ENCODE results near the gene XRCC3. TPM values are rescaled to one million over a fixed set of nuclear protein-coding genes. Genes with fewer than 3 reads are reported as not detected.
A peak's percentile ranks its signal among the peaks of the same experiment; 100 is the strongest.

XRCC3 gene
- total RNA-seq, 3 donors from 2014 or later: 5.9 to 10.2 (median 5.9) TPM

- Histone ChIP-seq H3K27me3 (no peaks in the 10 kb centered on the region), H3K9me3 (no peaks in the 10 kb centered on the region), H3K27ac (no peak overlapping the region), H3K4me1 (peaks cover 12 to 13% of the 10 kb centered on the region in 2 donors), H3K36me3 (no peaks in the 10 kb centered on the region), H3K4me3 (peak overlapping the region in 1 of 3 donors; percentile 100)
- DNase-seq (ENCODE audit: low spot score in 2 of 2): no peak
- intact Hi-C loops (cut with DNase I; ENCODE audit: low total_unique reads): no loop called here
- TF ChIP-seq, protein P1, sequence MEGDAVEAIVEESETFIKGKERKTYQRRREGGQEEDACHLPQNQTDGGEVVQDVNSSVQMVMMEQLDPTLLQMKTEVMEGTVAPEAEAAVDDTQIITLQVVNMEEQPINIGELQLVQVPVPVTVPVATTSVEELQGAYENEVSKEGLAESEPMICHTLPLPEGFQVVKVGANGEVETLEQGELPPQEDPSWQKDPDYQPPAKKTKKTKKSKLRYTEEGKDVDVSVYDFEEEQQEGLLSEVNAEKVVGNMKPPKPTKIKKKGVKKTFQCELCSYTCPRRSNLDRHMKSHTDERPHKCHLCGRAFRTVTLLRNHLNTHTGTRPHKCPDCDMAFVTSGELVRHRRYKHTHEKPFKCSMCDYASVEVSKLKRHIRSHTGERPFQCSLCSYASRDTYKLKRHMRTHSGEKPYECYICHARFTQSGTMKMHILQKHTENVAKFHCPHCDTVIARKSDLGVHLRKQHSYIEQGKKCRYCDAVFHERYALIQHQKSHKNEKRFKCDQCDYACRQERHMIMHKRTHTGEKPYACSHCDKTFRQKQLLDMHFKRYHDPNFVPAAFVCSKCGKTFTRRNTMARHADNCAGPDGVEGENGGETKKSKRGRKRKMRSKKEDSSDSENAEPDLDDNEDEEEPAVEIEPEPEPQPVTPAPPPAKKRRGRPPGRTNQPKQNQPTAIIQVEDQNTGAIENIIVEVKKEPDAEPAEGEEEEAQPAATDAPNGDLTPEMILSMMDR (IDR thresholded peaks at IDR 0.05): no peak
- no peak for TF ChIP-seq POLR2AphosphoS5 (IDR thresholded peaks at IDR 0.05)
- TF ChIP-seq POLR2A (IDR thresholded peaks at IDR 0.05): no peak
Observed at GRCh38 chr14:103714063-103714724, 1.1 kb downstream of the XRCC3 start.

DNA sequence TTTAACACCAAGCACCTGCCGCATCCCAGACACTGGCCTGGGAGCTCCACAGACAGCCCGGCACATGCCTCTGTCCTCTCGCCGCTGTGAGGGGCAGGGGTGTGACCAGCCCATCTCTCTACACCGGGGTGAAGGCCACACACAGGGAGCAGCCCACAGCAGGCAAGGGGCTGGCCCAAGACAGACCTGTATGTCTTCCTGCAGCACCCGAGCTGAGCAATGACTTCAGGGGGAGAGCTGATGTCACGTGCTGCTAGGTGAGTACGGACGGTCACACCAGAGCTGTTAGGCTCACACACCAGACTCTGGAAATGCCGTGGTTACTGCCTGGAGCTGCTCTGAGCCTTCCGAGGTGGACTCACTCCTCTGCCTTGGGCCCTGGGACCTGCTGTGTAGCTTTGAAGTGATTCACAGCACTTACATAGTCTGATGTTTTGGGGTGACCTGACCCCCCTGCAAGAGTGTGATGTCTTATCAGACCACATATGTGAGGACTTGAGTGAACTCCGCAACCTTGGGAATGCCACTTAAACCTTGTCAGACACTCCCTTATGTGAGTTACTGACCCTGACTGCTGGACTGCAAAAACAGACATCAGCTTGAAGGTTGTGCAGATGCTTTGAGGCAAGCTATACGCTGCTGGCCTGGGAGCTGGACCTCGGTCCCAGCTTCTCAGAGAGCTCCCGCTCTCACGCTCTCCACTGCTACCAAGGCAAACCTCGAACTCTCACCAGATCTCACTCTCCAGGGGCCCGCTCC, 1.8 kb downstream of the XRCC3 start:
- peaks cover 12 to 13% of the 10 kb centered on the region in 2 donors for H3K4me1 ChIP-seq

GRCh38 chr14:103712633-103713247, 2.5 kb downstream of the XRCC3 start:
- H3K27me3 ChIP-seq: no peaks in the 10 kb centered on the region
- H3K9me3 ChIP-seq: no peaks in the 10 kb centered on the region
- H3K36me3 ChIP-seq: no peaks in the 10 kb centered on the region
- DNase-seq (ENCODE audit: low spot score in 2 of 2): no peak
- intact Hi-C loops (cut with DNase I; ENCODE audit: low total_unique reads): no loop called here
- peaks cover 12 to 18% of the 10 kb centered on the region in 2 donors for H3K4me1 ChIP-seq
- H3K27ac ChIP-seq: peak overlapping the region; percentile 75 to 85
- TF ChIP-seq, protein P1 (IDR thresholded peaks at IDR 0.05): no peak
- TF ChIP-seq POLR2A (IDR thresholded peaks at IDR 0.05): no peak
- no peak for TF ChIP-seq POLR2AphosphoS5 (IDR thresholded peaks at IDR 0.05)
- H3K4me3 ChIP-seq: peak overlapping the region in 1 of 3 donors; percentile 39

More for the DNA sequence above, 1.8 kb downstream of the XRCC3 start:
- intact Hi-C loops (cut with DNase I; ENCODE audit: low total_unique reads): no loop called here
- no peak for TF ChIP-seq POLR2A (IDR thresholded peaks at IDR 0.05)
- TF ChIP-seq POLR2AphosphoS5 (IDR thresholded peaks at IDR 0.05): no peak
- TF ChIP-seq, protein P1 (IDR thresholded peaks at IDR 0.05): no peak
- H3K27ac ChIP-seq: peak overlapping the region; percentile 75 to 85
- no peaks in the 10 kb centered on the region for H3K27me3 ChIP-seq
- no peak for DNase-seq (ENCODE audit: low spot score in 2 of 2)
- H3K9me3 ChIP-seq: no peaks in the 10 kb centered on the region
- H3K36me3 ChIP-seq: no peaks in the 10 kb centered on the region
- no peak overlapping the region for H3K4me3 ChIP-seq

- Histone ChIP-seq H3K27ac (peak overlapping the region; percentile 75 to 85), H3K36me3 (no peaks in the 10 kb centered on the region), H3K4me1 (peaks cover 11 to 18% of the 10 kb centered on the region in 2 donors), H3K9me3 (no peaks in the 10 kb centered on the region), H3K27me3 (no peaks in the 10 kb centered on the region), H3K4me3 (peak overlapping the region in 1 of 3 donors; percentile 39)
- TF ChIP-seq POLR2AphosphoS5 (IDR thresholded peaks at IDR 0.05): peak in 1 of 3 donors; percentile 11
- TF ChIP-seq, protein P1 (IDR thresholded peaks at IDR 0.05): no peak
- intact Hi-C loops (cut with DNase I; ENCODE audit: low total_unique reads): no loop called here
- peak; percentile 75 to 81 for DNase-seq (ENCODE audit: low spot score in 2 of 2)
Observed at GRCh38 chr14:103711516-103712431, 3.5 kb downstream of the XRCC3 start.
